ENCODE results near the gene RARA.

- no peak for TF ChIP-seq CTCF (IDR thresholded peaks at IDR 0.05)
- no peak for TF ChIP-seq POLR2A (IDR thresholded peaks at IDR 0.05)
- no peak for TF ChIP-seq EP300 (IDR thresholded peaks at IDR 0.05)
Measured at GRCh38 chr17:40286473-40286872, 22.5 kb upstream of the RARA start.

All from stomach (tissue), 4 donors.